B cell (primary cell): ENCODE measurements around the gene C20orf202.

Experiments used
- CTCF ChIP-seq: fragments of 200-600 bp; IDR thresholded peaks from one replicate; pipeline ENCODE4 v1.8.0; 2022; ENCODE audit warnings: antibody characterized with exemption, mild to moderate bottlenecking
- EZH2 ChIP-seq: IDR thresholded peaks from 2 replicates; pipeline ENCODE4 v1.6.1; 2012; ENCODE audit warnings: borderline replicate concordance, low read depth, mild to moderate bottlenecking, moderate library complexity, low read length; ENCODE audit not compliant: insufficient read depth, poor library complexity, severe bottlenecking

DNA sequence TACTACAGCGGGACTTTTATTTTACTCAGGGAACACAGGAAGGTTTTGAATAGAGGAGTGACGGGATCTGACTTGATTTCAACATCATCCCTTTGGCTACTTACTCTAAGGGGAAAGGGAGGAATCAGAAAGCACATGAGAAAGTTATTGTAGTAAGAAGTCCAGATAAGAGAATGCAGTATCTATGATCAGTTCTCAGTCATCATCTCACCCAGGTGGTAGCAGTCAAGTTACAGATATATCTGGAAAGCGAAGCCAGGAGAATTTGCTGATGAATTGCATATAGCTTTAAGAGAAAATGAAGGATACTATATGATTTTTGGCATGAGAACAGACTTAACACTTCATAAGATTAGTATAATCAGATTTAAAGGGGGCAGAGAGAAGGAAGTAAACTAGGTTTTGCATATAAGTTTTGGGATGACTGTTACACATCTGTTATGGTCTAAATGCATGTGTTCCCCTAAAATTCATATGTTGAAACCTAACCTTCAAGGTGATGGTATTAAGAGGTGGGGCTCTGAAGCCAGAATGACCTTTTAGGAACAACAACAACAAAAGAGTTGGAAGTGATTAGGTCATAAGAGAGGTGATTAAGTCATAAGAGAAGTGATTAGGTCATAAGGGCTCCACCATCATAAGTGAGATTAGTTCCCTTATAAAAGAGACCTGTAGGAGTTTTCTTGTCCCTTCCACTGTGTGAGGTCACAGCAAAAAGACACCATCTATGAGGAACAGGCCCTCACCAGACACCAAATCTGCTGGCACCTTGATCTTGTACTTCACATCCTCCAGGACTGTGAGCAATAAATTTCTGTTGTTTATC, 29.2 kb downstream of the C20orf202 start:
- TF ChIP-seq CTCF (no peak), EZH2 (no peak)
